Brain pericyte (primary cell): Measurements from ENCODE around the gene PAGR1.
"Not testable (repeated sequence)": the region's sequence is repeated elsewhere in the genome, so short reads cannot be mapped to it uniquely, and the experiment has no call there.

Experiments used
- DNase-seq: peaks from one replicate; pipeline ENCODE4 v3.0.0-alpha.2; 2012; ENCODE audit warnings: low read depth, low spot score

PAGR1 gene

DNA sequence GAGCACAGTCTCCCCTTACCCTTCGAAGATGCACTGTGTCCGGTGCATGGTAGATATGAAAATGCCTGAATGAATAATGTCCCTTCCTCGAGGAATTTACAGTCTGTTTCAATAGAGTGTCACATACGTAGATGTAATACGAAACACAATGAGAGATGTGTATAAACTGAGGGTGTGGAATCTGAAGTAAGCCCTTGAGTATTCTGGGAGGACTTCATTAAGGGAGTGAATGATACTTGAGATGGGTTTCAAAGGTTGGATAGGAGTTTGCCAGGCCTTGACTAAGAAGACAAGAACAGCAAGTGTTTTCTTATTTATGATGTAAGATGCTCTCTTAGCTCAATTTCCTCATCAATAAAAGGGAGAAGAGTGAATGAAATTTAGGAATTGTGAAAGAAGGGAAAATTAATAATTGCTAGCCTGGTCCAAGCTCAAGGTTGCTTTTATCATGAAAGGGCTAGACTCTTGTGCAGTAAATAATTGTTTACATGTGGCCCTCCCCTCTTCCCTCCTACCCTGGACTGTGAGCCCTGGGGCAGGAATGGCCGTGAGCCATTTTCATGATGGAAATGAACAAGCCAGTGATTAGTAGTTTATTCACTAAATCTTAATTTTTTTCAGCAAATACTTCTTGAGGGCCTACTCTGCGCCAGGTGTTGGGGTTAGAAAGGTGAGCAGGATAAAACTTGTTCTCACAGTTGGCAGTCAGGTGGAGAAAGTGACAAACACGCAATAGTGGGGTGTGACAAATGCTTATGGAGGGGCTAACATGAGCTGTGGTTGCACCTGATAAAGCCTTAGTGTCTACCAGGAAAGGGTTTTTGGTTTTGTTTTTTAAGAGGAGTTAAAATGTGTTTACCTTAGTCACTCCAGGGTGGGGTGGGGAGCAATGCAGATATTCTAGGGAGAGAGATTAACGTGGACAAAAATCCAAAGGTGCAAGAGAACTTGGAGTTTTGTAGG, 23.8 kb upstream of the PAGR1 start:
- DNase-seq = no peak

DNA sequence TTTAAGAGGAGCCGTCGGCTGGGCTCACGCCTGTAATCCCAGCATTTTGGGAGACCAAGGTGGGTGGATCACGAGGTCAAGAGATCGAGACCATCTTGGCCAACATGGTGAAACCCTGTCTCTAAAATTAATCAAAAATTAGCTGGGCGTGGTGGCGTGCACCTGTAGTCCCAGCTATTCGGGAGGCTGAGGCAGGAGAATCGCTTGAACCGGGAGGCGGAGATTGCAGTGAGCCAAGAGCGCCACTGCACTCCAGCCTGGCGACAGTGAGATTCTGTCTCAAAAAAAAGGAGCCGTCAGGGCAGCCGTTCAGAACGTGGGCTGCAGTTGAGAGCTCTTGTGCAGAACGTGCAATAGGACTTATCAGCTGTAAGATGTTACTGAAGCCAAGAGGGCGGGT, 22.8 kb upstream of the PAGR1 start:
- DNase-seq = not testable (repeated sequence)

DNA sequence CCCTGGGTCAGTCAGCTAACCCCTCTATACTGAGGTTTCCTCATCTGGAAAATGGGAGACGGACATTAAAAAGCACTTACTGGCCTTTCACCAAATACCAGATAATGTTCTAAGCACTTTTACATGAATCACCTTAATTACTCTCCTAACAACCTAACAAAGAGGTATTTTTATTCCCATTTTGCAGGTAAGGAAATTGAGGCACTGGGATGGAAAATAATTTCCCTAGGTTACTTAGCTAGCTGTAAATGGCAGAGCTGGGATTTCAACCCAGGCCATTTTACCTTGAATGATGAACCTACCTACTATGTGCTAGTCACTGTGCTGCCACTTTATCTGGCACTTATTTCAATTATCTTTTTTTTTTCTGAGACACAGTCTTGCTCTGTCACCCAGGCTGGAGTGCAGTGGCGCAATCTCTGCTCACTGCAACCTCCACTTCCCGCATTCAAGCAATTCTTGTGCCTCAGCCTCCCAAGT, 21.7 kb upstream of the PAGR1 start:
- DNase-seq = no peak

DNA sequence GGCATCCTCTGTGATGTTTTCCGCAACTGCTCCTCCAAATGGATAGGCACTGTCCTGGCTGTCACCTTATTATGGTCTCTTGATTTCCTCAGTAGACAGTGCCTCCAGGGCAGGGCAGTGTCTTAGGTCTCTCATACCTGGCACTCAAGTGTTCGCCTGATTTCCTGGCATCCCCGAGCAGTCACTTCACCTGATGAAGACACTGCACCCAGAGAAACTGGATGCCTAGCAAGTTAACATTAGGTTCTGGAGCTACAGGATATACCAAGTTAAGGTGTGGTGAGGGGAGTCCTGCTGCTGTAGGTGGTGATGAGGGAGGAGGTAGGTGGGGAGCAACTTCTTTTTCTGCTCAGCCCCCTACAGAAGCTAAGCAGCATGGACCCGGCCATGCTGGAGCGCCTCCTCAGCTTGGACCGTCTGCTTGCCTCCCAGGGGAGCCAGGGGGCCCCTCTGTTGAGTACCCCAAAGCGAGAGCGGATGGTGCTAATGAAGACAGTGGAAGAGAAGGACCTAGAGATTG, 13.5 kb upstream of the PAGR1 start:
- no peak for DNase-seq

DNA sequence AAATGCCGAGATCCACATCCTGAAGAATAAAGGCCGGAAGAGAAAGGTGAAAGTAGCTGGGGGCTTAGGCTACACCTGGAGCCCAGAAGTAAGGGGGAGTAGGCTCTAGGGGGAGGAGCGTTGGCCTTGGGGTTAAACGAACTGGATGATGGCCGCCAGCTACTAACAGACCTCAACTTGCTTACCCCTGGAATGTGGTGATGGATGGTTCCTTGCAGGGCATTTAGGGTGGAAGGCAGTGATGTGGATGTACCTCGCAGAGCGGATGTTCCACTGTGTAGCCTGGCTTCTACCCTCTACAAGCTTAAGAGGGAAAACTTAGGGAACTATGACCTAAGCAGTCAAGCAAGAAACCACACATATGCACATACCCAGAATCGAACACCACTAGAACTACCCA, 11.9 kb upstream of the PAGR1 start:
- DNase-seq = no peak

DNA sequence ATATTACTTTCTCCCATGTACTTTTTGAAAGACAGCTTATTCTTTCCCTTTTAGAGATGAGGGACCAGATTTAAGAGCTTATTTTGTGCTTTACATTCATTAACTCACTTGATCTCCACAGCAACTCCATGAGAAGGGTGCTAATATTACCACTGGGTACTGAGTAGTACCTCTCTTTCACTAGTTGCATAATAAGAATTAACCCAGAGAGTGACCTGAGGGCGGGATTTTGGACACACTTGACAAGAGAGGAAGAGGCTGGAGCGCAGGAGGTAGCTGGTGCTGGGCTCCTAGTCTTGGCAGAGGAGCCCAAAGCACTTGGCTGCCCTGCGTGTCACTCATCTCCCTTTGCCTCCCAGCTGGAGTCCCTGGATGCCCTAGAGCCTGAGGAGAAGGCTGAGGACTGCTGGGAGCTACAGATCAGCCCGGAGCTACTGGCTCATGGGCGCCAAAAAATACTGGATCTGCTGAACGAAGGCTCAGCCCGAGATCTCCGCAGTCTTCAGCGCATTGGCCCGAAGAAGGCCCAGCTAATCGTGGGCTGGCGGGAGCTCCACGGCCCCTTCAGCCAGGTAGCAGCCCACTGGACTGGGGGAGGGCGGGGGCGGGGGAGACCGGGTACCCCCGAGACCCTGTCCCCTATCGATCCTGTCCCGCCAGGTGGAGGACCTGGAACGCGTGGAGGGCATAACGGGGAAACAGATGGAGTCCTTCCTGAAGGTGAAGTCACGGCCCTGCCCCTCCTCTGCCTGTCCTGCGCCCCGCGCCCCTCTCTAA, 11.3 kb upstream of the PAGR1 start:
- no peak for DNase-seq

DNA sequence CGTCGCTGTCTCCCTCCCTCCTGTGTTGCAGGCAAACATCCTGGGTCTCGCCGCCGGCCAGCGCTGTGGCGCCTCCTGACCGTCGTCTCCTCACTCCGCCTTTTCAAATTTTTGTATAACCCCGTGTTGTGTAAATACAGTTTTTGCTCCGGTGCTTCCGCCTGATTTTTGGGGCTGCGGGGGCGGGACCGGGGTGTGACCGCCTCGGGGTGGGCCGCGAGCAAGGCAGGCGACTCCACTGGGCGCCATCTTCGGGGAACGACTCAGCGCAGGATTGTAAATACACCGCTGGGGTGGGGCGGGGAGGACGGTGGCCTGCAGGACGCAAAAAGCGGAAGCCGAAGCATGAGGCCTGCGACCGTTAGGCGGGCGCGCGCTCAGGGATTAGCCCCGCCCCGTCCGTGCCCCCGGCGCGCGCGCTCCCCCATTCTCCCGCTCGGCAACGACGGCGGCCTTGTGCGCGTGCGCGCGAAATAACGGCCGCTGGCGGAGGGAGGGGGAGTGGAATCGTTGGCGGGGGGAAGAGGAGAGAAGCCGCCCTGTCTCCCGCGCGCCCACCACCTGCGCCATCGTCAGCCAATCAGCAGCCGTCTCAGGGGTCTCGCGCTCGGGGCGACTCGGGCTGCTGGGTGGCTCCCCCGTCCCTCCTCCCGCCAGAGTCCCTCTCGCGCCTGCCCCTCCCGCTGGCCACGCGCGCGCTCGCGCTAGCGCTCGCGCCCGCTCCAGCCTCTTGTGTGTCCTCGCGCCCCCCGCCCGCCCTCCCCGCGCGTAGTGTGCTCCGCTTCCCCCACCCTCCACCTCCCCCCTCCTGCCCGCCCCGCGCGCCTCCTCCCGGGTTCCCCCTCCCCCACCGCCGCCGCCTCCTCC, 10.5 kb upstream of the PAGR1 start:
- DNase-seq = peak; percentile 89

DNA sequence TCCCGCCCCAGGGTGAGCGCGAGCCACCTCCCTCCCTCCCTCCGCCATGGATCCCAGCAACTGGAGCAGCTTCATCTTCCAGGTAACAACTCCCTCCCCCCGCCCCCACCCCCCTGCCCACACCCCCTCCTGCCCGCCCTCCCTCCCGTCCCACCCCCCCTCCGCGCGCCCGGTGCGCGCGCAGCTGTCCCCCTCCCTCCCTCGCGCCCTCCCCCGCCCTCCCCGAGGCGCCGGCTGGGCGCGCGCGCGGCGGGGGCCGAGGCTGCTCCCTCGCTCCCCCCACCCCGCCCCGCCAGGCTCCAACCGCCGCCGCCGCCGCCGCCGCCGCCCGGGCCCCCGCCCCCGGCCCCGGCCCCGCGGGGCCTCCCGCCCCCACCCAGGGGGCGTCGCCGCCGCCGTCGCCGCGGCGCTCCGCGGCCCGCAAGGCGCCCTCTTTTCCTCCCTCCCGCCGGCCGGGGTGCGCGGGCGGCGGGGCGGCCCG, 9.8 kb upstream of the PAGR1 start, which contains the start of gene MAZ:
MAZ (plus strand) TSS at position 431 of the 481 bp plus-strand sequence. CDS start 173 bp downstream, outside the sequence.
- no peak for DNase-seq

DNA sequence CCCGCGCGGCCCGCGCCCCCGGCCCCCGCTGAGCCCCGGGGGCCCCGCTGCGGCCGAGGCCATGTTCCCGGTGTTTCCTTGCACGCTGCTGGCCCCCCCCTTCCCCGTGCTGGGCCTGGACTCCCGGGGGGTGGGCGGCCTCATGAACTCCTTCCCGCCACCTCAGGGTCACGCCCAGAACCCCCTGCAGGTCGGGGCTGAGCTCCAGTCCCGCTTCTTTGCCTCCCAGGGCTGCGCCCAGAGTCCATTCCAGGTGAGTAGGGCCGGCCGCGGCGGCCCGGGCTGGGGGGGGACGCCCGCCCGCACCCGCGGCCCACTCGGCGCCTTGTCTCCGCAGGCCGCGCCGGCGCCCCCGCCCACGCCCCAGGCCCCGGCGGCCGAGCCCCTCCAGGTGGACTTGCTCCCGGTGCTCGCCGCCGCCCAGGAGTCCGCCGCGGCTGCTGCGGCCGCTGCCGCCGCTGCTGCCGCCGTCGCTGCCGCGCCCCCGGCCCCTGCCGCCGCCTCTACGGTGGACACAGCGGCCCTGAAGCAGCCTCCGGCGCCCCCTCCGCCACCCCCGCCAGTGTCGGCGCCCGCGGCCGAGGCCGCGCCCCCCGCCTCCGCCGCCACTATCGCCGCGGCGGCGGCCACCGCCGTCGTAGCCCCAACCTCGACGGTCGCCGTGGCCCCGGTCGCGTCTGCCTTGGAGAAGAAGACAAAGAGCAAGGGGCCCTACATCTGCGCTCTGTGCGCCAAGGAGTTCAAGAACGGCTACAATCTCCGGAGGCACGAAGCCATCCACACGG, 9.1 kb upstream of the PAGR1 start:
- DNase-seq = no peak

DNA sequence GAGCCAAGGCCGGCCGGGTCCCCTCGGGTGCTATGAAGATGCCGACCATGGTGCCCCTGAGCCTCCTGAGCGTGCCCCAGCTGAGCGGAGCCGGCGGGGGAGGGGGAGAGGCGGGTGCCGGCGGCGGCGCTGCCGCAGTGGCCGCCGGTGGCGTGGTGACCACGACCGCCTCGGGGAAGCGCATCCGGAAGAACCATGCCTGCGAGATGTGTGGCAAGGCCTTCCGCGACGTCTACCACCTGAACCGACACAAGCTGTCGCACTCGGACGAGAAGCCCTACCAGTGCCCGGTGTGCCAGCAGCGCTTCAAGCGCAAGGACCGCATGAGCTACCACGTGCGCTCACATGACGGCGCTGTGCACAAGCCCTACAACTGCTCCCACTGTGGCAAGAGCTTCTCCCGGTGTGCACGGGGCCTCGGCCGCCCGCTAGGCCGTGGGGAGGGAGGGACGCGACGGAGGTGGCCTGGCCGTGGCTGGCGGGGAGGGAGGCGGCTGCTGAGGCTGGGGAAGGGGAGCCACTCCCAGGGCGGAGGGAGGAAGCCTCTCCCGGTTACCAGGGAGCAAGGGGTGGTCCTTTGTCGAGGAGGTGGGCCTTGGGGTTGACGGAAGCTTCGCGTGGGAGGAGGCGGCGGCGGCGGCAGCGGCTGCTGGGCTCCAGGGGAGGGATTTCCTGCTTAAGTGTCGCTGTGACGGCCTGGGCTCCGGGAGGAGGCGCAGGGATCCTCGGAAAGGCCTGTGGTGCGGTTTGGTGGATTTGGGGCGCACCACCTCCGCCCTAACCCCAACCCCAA, 8.3 kb upstream of the PAGR1 start:
- peak; percentile 87 for DNase-seq

DNA sequence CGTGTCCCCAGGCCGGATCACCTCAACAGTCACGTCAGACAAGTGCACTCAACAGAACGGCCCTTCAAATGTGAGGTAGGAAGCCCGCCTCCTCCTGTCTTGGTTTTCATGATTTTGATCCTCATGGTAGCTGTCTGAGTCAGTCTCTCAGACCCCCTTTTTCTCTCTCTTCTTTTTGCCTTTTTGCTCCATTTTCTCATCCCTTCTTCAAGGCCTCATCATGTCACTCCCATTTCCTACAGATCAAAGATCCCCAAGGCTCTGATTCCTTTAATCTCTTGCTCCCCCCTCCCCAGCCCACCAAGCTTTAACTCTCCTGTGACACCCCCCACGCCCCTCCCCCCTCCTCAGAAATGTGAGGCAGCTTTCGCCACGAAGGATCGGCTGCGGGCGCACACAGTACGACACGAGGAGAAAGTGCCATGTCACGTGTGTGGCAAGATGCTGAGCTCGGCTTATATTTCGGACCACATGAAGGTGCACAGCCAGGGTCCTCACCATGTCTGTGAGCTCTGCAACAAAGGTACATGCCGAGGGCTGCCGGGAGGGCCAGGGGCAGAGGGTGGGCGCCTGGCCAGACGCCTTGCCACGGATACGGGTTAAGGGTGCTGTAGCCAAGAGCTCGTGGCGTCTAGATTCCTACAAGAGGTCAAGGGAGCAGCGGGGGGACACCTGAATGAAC, 7.6 kb upstream of the PAGR1 start:
- DNase-seq = no peak

DNA sequence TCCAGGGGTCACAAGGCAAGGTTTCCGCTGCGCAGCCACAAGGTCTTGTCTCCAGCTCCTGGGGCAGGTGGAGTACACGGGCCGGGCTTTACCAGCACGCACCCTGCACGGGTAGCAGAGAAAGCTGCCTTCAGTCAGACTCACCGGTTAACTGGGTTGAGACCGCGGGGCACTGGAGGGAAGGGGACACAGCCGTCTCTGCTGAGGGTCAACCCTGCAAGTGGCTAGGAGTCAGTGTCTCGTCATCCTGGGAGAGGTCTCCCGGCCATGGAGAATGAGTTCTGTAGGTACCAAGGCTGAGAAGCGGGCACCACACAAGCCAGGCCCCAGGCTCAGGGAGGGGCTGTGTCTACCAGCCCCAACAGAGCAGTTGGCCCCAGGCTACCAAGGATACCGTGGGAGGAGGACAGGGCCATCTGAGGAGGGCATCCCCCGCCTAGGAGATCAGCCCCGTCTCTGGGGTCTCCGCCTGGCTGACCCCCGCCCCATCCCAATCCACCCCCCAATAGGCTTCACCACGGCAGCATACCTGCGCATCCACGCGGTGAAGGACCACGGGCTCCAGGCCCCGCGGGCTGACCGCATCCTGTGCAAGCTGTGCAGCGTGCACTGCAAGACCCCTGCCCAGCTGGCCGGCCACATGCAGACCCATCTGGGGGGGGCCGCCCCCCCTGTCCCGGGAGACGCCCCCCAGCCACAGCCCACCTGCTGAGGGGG, 6.8 kb upstream of the PAGR1 start:
- DNase-seq = no peak

DNA sequence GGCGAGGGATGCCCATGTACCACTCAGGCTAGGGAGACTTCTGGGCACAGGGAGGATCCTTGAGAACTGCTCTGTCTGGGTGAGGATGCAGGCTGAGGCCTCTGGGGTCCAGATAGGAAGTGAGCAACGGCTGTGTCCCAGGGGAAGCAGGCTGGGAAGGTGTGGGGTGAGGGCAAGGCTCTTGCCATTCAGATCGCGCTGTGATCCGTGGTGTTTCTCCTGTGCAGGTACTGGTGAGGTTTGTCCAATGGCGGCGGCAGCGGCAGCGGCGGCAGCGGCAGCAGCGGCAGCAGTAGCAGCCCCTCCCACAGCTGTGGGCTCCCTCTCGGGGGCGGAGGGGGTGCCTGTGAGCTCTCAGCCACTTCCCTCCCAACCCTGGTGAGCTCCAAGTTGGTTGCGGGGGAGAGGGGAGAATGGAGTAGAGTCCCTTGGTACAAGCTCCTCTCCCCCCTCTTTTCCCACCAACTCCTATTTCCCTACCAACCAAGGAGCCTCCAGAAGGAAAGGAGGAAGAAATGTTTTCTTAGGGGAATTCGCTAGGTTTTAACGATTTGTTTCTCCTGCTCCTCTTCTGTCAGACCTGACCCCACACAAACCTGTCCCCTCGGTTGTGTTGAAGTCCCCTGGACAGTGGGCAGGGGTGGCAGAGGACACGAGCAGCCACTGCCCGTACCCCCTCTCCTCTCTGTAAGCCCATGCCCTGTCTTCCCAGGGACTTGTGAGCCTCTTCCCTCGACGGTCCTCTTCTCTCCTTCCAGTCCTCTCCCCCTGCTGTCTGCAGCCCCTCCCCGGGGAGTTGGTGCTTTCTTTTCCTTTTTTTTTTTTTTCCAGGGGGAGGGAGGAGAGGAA, 5.9 kb upstream of the PAGR1 start:
- no peak for DNase-seq

DNA sequence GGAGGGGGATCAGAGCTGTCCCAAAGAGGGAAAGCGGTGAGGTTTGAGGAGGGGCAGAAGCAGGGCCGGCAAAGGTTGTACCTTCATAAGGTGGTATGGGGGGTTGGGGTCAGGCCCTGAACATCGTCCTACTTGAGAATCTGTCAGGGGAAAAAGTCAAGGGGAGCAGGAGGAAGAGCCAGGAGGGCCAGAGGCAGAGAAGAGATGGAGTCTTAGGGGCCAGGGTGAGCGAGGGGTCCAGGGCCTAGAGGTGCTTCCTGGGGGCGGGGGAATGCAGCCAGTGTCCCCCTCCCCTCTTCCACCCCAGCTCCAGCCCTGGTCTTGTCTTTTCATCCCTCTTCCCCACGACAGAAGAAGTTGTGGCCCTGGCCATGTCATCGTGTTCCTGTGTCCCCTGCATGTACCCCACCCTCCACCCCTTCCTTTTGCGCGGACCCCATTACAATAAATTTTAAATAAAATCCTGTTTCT, 5.2 kb upstream of the PAGR1 start:
- DNase-seq = no peak

DNA sequence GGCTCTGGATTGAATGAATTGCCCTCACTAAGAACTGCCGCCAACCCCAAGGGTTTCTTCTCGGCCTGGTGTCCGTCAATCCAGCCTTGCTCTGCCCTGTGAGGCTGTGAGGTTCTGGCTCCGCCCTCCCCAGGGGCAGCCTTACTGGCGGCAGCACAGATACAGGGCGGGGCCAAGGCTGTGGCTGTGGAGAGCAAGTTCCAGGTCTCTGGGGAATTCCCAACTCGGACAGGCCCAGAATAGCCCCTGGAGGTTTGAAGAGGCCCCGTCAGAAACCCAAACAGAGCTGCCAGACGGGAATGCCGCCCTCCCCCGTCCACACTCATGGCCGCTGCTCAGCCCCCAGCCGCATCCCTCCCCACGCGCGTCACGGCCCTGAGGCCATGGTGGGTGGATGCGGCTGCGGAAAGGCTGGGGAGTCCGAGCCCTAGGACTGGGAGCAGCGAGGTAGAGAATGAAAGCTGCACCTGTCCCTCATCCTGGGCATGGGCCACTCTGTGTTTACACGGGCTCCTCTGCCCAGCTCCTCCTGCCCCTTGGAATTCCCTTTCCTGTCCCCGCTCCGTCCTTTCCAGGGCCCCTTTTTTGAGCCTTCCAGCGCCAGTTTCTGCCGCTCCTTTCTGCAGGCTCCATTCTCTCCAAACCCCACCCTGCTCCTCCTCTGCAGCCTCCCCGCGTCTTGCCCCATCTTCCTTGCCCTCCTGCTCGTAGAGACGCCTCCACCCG, 4.6 kb upstream of the PAGR1 start:
- DNase-seq = peak; percentile 84

DNA sequence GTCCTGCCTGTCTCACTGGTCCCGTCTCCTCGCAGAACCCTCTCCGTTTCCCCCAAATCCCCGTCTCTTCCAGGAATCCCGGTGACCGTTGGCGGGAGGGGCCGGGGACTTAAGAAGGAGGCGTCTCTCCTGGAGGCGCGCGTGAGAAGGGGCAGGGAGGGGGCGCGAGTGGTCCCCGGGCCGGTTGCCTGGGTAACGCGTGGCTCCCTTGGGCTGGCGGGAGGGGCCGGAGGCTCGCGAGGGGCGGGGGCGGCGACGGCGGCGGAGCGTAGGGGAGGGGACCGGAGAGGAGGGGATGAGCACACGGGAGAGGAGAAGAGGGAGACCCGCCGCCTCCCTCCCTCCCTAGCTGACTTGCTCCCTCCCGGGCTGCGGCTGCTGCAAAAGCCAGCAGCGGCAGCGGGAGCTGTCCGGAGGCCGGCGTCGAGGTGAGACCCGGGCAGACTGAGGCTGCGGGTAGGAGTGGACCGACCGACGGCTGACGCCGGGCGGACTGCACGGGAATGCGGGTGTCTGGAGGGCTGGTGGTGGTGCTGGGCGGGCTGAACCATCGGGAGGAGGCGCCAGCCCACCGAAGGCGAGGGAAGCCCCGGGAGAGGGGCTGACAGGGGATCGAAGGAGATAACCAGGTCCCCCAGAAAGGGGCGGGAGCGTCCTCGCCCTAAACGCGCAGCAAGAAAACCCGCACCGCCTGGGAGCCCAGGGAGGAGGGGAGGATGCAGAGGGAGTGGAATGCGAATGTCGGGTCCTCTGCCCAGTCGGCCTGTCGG, 3.9 kb upstream of the PAGR1 start, which contains the start of gene PRRT2:
PRRT2 (plus strand) TSS at position 298 of the 770 bp plus-strand sequence. CDS start 862 bp downstream, outside the sequence.
- DNase-seq = no peak
